Kidney (tissue), 14 donors: ENCODE results near the gene TSHR. TPM values are rescaled to one million over a fixed set of nuclear protein-coding genes. Genes with fewer than 3 reads are reported as not detected.

Experiments
- DNase-seq, 5 donors: peaks; one replicate each; pipeline ENCODE4 v3.0.0-alpha.2; 2013 to 2020
- FAIRE-seq: peaks from 2 replicates; lab custom pipeline; 2012; peaks lifted over from hg19 to GRCh38; lab: Jason Lieb, UNC
- H3K27ac ChIP-seq, 2 donors: one replicate each; pipeline ENCODE4 v1.7.0; 2013; ENCODE audit warnings: low read depth in 2 of 2, low read length in 2 of 2, inconsistent platforms in 1 of 2
- H3K27me3 ChIP-seq: one replicate; pipeline ENCODE4 v1.7.1; 2013; ENCODE audit warnings: low read length, inconsistent platforms; ENCODE audit not compliant: control insufficient read depth, insufficient read depth
- H3K36me3 ChIP-seq, 3 donors: one replicate each; pipeline versions ENCODE4 v1.7.0 to v1.7.1; 2013; ENCODE audit warnings: low read length in 3 of 3, control low read depth in 1 of 3, inconsistent platforms in 1 of 3; ENCODE audit not compliant: insufficient read depth in 3 of 3, control insufficient read depth in 2 of 3
- H3K4me1 ChIP-seq, 3 donors: one replicate each; pipeline versions ENCODE4 v1.7.0 to v1.7.1; 2013; ENCODE audit warnings: low read length in 3 of 3, inconsistent platforms in 1 of 3, low read depth in 1 of 3; ENCODE audit not compliant: control insufficient read depth in 2 of 3, insufficient read depth in 2 of 3
- H3K4me3 ChIP-seq, 3 donors: one replicate each; pipeline versions ENCODE4 v1.7.0 to v1.8.1; 2013; ENCODE audit warnings: low read length in 3 of 3, control low read depth in 1 of 3, inconsistent platforms in 1 of 3
- H3K9ac ChIP-seq, 3 donors: one replicate each; pipeline versions ENCODE4 v1.7.0 to v1.7.1; 2013; ENCODE audit warnings: low read length in 3 of 3, control low read depth in 1 of 3, inconsistent platforms in 1 of 3
- H3K9me3 ChIP-seq, 3 donors: one replicate each; pipeline versions ENCODE4 v1.7.0 to v1.7.1; 2013; ENCODE audit warnings: low read length in 3 of 3, control low read depth in 1 of 3, inconsistent platforms in 1 of 3; ENCODE audit not compliant: control insufficient read depth in 2 of 3, insufficient read depth in 1 of 3
- CTCF ChIP-seq: IDR thresholded peaks from 3 replicates; pipeline ENCODE4 v1.5.1; 2012; ENCODE audit warnings: mild to moderate bottlenecking, moderate library complexity, borderline replicate concordance; ENCODE audit not compliant: insufficient read depth; ENCODE audit errors: extremely low read depth
- intact Hi-C: fragments of 100-400 bp; cut with DNase I; formaldehyde crosslinking; loops from one replicate; pipeline ENCODE4 v1.11.1; 2022
- polyA plus RNA-seq: library from polyadenylated mRNA; stranded (reverse); fragments of 350-450 nt; fragmentation: Illumina TruSeq; extraction: RNeasy Lipid Tissue Mini Kit (QIAGEN cat#74804); gene quantifications from one replicate; pipeline ENCODE4 v1.2.3, GENCODE V29; 2014; ENCODE audit warnings: low read depth, low replicate concordance; ENCODE audit not compliant: insufficient read depth
- total RNA-seq: library from RNA; stranded (reverse); fragmentation: NEBNext Ultra II Directional; extraction: Animal tissue kit (Norgen Biotek cat#: 25700); gene quantifications from one replicate; pipeline ENCODE4 v1.2.1, GENCODE V29; 2021
- donor health status: control.
- donor health status: control.
- donor health status: control.
- donor health status: control.
- donor health status: control.
- donor health status: DM: yes; HTN: yes; CAD: no.
- donor health status: Normal renal cell carcinoma (clear cell type).

The TSHR gene
- total and polyA plus RNA-seq, 2 donors from 2014 or later: 0.98 TPM; not detected in 1

- intact Hi-C loops: no loop called here
- DNase-seq (no peak), FAIRE-seq (no peak)
- TF ChIP-seq CTCF: no peak
- Histone ChIP-seq H3K36me3 (no peaks in the 10 kb centered on the region), H3K27me3 (no peaks in the 10 kb centered on the region), H3K27ac (no peak overlapping the region), H3K9me3 (no peaks in the 10 kb centered on the region), H3K9ac (no peak overlapping the region), H3K4me1 (no peaks in the 10 kb centered on the region), H3K4me3 (no peak overlapping the region)
These were observed 35.8 kb upstream of the TSHR start for GRCh38 chr14:80919622-80920021.

GRCh38 chr14:80923368-80923767 lies 32.1 kb upstream of the TSHR start:
- no peak for DNase-seq
- Histone ChIP-seq H3K27me3 (no peaks in the 10 kb centered on the region), H3K4me3 (no peak overlapping the region), H3K4me1 (no peaks in the 10 kb centered on the region), H3K9ac (no peak overlapping the region), H3K9me3 (no peaks in the 10 kb centered on the region), H3K36me3 (no peaks in the 10 kb centered on the region), H3K27ac (no peak overlapping the region)
- FAIRE-seq: no peak
- intact Hi-C loops: no loop called here
- no peak for TF ChIP-seq CTCF

GRCh38 chr14:80924365-80925103 lies 30.9 kb upstream of the TSHR start:
- Histone ChIP-seq H3K4me1 (no peaks in the 10 kb centered on the region), H3K9ac (no peak overlapping the region), H3K4me3 (no peak overlapping the region), H3K36me3 (no peaks in the 10 kb centered on the region), H3K27ac (no peak overlapping the region), H3K9me3 (no peaks in the 10 kb centered on the region), H3K27me3 (no peaks in the 10 kb centered on the region)
- TF ChIP-seq CTCF: no peak
- FAIRE-seq (no peak), DNase-seq (no peak)
- intact Hi-C loops: no loop called here
